OCI-LY1 (cell line): ENCODE data around the gene PTPRD.

Source experiments
- H2AFZ ChIP-seq: fragments of 200-600 bp; sonication (generic), shearing (Covaris generic); 2 replicates; pipeline ENCODE4 v1.6.0; 2014; ENCODE audit warnings: antibody characterized with exemption, mild to moderate bottlenecking, low read length
- H3F3A ChIP-seq: fragments of 200-600 bp; sonication (generic), shearing (Covaris generic); 2 replicates; pipeline ENCODE4 v1.6.0; 2014; ENCODE audit warnings: mild to moderate bottlenecking, antibody characterized with exemption, low read length, moderate library complexity; ENCODE audit not compliant: insufficient read depth
- H3K27ac ChIP-seq: fragments of 200-600 bp; sonication (generic); 2 replicates; pipeline ENCODE4 v1.5.1; 2014; ENCODE audit warnings: low read length, mixed run types, mild to moderate bottlenecking, low read depth; ENCODE audit not compliant: poor library complexity, severe bottlenecking
- H3K27me3 ChIP-seq: fragments of 200-600 bp; sonication (generic); 2 replicates; pipeline ENCODE4 v1.6.0; 2014; ENCODE audit warnings: antibody characterized with exemption, mild to moderate bottlenecking, low read length, moderate library complexity; ENCODE audit not compliant: insufficient read depth
- H3K36me3 ChIP-seq: fragments of 200-600 bp; sonication (generic); 2 replicates; pipeline ENCODE4 v1.6.1; 2014; ENCODE audit warnings: mild to moderate bottlenecking, antibody characterized with exemption, low read length, moderate library complexity, mixed read lengths; ENCODE audit not compliant: insufficient read depth
- H3K4me1 ChIP-seq: fragments of 200-600 bp; sonication (generic); 2 replicates; pipeline ENCODE4 v1.5.1; 2014; ENCODE audit warnings: mild to moderate bottlenecking, low read length, moderate library complexity; ENCODE audit not compliant: insufficient read depth, severe bottlenecking
- H3K4me2 ChIP-seq: fragments of 200-600 bp; sonication (generic), shearing (Covaris generic); 2 replicates; pipeline ENCODE4 v1.6.1; 2014; ENCODE audit warnings: low read length
- H3K4me3 ChIP-seq: fragments of 200-600 bp; sonication (generic); 2 replicates; pipeline ENCODE4 v1.5.1; 2014; ENCODE audit warnings: low read length, low read depth, mild to moderate bottlenecking, mixed read lengths; ENCODE audit not compliant: poor library complexity, severe bottlenecking
- H3K79me2 ChIP-seq: fragments of 200-600 bp; shearing (Covaris generic); 2 replicates; pipeline ENCODE4 v1.6.1; 2016; ENCODE audit warnings: mixed run types, low read length, mixed read lengths; ENCODE audit not compliant: insufficient read depth
- H3K9ac ChIP-seq: fragments of 200-600 bp; sonication (generic), shearing (Covaris generic); 2 replicates; pipeline ENCODE4 v1.6.1; 2014; ENCODE audit warnings: mild to moderate bottlenecking, low read length, mixed read lengths
- H3K9me2 ChIP-seq: fragments of 200-600 bp; sonication (generic), shearing (Covaris generic); 2 replicates; pipeline ENCODE4 v1.6.1; 2014; ENCODE audit warnings: low read depth, mild to moderate bottlenecking, low read length, mixed read lengths
- H3K9me3 ChIP-seq: fragments of 200-600 bp; shearing (Covaris generic); 2 replicates; pipeline ENCODE4 v1.6.1; 2014; ENCODE audit warnings: low read length, mixed read lengths
- H4K20me1 ChIP-seq: fragments of 200-600 bp; sonication (generic), shearing (Covaris generic); 2 replicates; pipeline ENCODE4 v1.6.0; 2016; ENCODE audit warnings: mild to moderate bottlenecking, low read length; ENCODE audit not compliant: insufficient read depth
- EZH2 ChIP-seq: fragments of 200-600 bp; sonication (generic), shearing (Covaris generic); IDR thresholded peaks from 2 replicates; pipeline ENCODE4 v1.8.0; 2017; ENCODE audit warnings: borderline replicate concordance, mixed run types, mild to moderate bottlenecking, antibody characterized with exemption, low read length, moderate library complexity, mixed read lengths
- TF ChIP-seq, protein P1 (sequence below): fragments of 200-600 bp; sonication (generic), shearing (Covaris generic); IDR thresholded peaks from 2 replicates; pipeline ENCODE4 v1.5.1; 2017; ENCODE audit warnings: mild to moderate bottlenecking, antibody characterized with exemption, low read length, moderate library complexity, mixed read lengths

Gene PTPRD

DNA sequence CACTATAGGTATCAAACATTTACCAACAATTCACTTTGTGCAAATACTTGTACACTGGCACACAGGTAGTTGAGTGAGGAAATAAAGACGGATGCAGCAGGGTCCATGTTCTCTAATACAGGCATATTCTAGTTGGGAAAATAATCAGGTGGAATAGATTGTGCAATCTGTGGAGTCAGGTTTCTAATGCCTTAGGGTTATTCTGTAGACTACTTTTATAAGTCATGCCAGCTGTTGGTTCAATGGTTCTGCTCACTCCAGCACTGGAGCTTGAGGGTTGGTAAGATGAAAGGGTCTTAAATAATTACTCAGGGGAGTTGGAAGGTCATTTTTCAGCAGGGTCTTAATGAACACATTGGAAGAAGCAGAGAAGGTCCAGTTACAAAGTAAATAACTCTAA is 2123.0 kb downstream of the PTPRD start:
- no peaks in the 10 kb centered on the region for H3K9me3 ChIP-seq
- no peaks in the 10 kb centered on the region for H3K4me1 ChIP-seq
- TF ChIP-seq, protein P1, sequence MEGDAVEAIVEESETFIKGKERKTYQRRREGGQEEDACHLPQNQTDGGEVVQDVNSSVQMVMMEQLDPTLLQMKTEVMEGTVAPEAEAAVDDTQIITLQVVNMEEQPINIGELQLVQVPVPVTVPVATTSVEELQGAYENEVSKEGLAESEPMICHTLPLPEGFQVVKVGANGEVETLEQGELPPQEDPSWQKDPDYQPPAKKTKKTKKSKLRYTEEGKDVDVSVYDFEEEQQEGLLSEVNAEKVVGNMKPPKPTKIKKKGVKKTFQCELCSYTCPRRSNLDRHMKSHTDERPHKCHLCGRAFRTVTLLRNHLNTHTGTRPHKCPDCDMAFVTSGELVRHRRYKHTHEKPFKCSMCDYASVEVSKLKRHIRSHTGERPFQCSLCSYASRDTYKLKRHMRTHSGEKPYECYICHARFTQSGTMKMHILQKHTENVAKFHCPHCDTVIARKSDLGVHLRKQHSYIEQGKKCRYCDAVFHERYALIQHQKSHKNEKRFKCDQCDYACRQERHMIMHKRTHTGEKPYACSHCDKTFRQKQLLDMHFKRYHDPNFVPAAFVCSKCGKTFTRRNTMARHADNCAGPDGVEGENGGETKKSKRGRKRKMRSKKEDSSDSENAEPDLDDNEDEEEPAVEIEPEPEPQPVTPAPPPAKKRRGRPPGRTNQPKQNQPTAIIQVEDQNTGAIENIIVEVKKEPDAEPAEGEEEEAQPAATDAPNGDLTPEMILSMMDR, result no peak
- TF ChIP-seq EZH2, result no peak
- H3K27ac ChIP-seq, result no peak overlapping the region
- no peak overlapping the region for H3K4me3 ChIP-seq
- no peak overlapping the region for H2AFZ ChIP-seq
- H4K20me1 ChIP-seq, result no peaks in the 10 kb centered on the region
- no peaks in the 10 kb centered on the region for H3K27me3 ChIP-seq
- H3K4me2 ChIP-seq, result no peak overlapping the region
- no peaks in the 10 kb centered on the region for H3K9me2 ChIP-seq
- H3F3A ChIP-seq, result no peaks in the 10 kb centered on the region
- no peak overlapping the region for H3K9ac ChIP-seq
- no peaks in the 10 kb centered on the region for H3K79me2 ChIP-seq
- no peaks in the 10 kb centered on the region for H3K36me3 ChIP-seq

DNA sequence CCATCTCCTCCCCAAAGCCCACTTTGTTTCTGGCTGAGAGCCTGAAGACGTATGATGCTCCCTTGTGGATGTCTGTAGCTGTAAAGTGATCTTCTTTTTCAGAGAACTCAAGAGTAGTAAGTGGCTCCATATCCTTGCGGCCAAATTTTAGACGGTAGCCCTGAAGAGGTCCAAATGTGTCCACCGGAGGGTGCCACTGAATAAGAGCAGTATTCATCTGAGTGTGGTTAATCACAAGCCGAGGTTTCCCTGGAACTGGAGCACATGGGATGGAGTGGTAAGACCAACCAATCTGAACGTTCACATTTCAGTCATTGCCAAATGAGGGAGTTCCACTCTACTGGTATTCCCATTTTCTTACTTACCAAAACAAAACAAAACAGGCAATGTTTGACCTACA is 2126.7 kb downstream of the PTPRD start:
- Histone ChIP-seq H3K27ac (no peak overlapping the region), H3K4me1 (no peaks in the 10 kb centered on the region), H3K9me3 (no peaks in the 10 kb centered on the region), H4K20me1 (no peaks in the 10 kb centered on the region), H3K79me2 (no peaks in the 10 kb centered on the region), H2AFZ (no peak overlapping the region), H3F3A (no peaks in the 10 kb centered on the region), H3K36me3 (no peaks in the 10 kb centered on the region), H3K9me2 (no peaks in the 10 kb centered on the region), H3K4me3 (no peak overlapping the region), H3K27me3 (no peaks in the 10 kb centered on the region), H3K9ac (no peak overlapping the region), H3K4me2 (no peak overlapping the region)
- TF ChIP-seq, protein P1, result peak; percentile 34; the same call in 1 of the 2 replicates
- TF ChIP-seq EZH2, result no peak

DNA sequence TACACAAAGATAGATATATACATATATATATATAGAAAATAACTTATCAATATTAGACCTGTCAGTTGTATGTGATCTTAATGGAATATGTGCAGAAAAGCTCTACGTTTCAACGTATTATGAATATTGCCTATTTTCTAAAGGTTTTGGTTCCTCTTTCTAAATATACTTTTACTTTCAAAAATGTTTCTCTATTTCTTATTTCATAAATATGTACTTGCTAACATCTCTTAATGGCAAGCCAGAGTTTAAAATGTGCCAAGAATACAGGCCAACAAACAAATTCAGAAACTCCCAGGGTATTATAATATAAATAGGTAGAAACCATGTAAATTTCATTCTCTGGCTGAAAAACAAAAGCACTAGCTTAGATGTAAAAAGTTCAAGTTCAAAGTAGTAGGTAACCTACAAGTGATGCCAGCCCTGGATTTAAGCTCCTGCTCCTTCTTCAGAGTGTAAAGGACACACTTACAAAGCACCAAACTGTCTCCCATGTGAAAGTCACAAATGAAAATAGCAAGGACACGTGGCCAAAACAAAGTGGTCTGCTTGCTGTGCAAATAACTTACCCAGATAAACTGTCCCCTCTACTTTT is 2128.1 kb downstream of the PTPRD start:
- H3K4me1 ChIP-seq, result no peaks in the 10 kb centered on the region
- no peak overlapping the region for H2AFZ ChIP-seq
- H3K27me3 ChIP-seq, result no peaks in the 10 kb centered on the region
- H3K27ac ChIP-seq, result no peak overlapping the region
- TF ChIP-seq, protein P1, result no peak
- TF ChIP-seq EZH2, result no peak
- H3K9me3 ChIP-seq, result no peaks in the 10 kb centered on the region
- no peaks in the 10 kb centered on the region for H3F3A ChIP-seq
- no peaks in the 10 kb centered on the region for H3K9me2 ChIP-seq
- H4K20me1 ChIP-seq, result no peaks in the 10 kb centered on the region
- H3K4me3 ChIP-seq, result no peak overlapping the region
- H3K36me3 ChIP-seq, result no peaks in the 10 kb centered on the region
- no peak overlapping the region for H3K4me2 ChIP-seq
- no peak overlapping the region for H3K9ac ChIP-seq
- no peaks in the 10 kb centered on the region for H3K79me2 ChIP-seq
